ENCODE measurements around the gene GNAT2.

DNA sequence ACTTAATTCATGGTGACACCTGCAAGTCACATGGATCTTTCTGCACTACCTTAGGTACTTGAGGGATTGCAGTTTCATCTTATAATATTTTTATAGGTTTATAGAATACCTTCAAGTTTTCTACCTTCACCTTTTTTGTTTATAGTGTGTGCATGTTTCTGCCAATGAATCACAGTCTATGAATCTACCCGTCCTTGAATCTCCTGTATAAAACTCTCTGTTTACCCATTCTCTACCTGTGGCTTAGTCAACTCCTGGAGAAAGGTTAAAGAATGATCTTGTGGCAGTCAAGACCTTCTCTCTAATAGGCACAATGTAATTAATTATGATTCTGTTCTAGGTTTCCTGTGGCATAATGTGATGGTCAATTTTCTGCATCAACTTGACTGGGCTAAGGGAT is 45.3 kb upstream of the GNAT2 start:
- TF ChIP-seq ARNT (IDR thresholded peaks at IDR 0.05) = no peak
- TF ChIP-seq LEF1 (IDR thresholded peaks at IDR 0.05; ENCODE audit: borderline replicate concordance) = no peak
- no peak for TF ChIP-seq CTBP1 (IDR thresholded peaks at IDR 0.05; ENCODE audit: borderline replicate concordance)
- TF ChIP-seq NFRKB (IDR thresholded peaks at IDR 0.05) = no peak
- TF ChIP-seq SUZ12 (IDR thresholded peaks at IDR 0.05) = no peak
